ENCODE measurements around the gene STAT6. TPM values are rescaled to one million over a fixed set of nuclear protein-coding genes. Genes with fewer than 3 reads are reported as not detected.

Gene STAT6
- total and polyA plus RNA-seq, 7 donors, result 66.1 to 210 (median 115) TPM

- intact Hi-C loops (cut with DNase I), result no loop called here
- Histone ChIP-seq H3K27ac (peak overlapping the region; percentile 79 to 85 (median 84)), H3K4me3 (no peak overlapping the region), H3K36me3 (peaks cover 30 to 67% (median 48%) of the 10 kb centered on the region in 4 donors), H3K9me3 (no peaks in the 10 kb centered on the region), H3K4me1 (peaks cover 0 to 74% (median 57%) of the 10 kb centered on the region in 4 donors), H3K27me3 (no peaks in the 10 kb centered on the region)
- TF ChIP-seq CTCF (IDR thresholded peaks at IDR 0.05) (no peak), POLR2AphosphoS5 (IDR thresholded peaks at IDR 0.05) (no peak), POLR2A (IDR thresholded peaks at IDR 0.05) (no peak), EP300 (IDR thresholded peaks at IDR 0.05) (no peak)
- 55 to 77% methylated on average over 2 of the region's 2 CpGs for WGBS, 2 donors
- DNase-seq, result no peak
Observed at GRCh38 chr12:57146092-57146491, 34.9 kb upstream of the STAT6 start.

- Histone ChIP-seq H3K27ac (peak overlapping the region; percentile 79 to 85 (median 84)), H3K9me3 (no peaks in the 10 kb centered on the region), H3K4me3 (no peak overlapping the region), H3K4me1 (peaks cover 0 to 69% (median 52%) of the 10 kb centered on the region in 4 donors), H3K36me3 (peaks cover 30 to 72% (median 51%) of the 10 kb centered on the region in 4 donors), H3K27me3 (no peaks in the 10 kb centered on the region)
- TF ChIP-seq POLR2A (IDR thresholded peaks at IDR 0.05) (no peak), CTCF (IDR thresholded peaks at IDR 0.05) (no peak), EP300 (IDR thresholded peaks at IDR 0.05) (no peak), POLR2AphosphoS5 (IDR thresholded peaks at IDR 0.05) (no peak)
- DNase-seq, result no peak
- intact Hi-C loops (cut with DNase I), result no loop called here
- 74 to 77% methylated on average over 10 of the region's 10 CpGs for WGBS, 2 donors
Observed at GRCh38 chr12:57145460-57146059, 34.4 kb upstream of the STAT6 start.

- TF ChIP-seq CTCF (IDR thresholded peaks at IDR 0.05), result no peak
- TF ChIP-seq POLR2AphosphoS5 (IDR thresholded peaks at IDR 0.05), result no peak
- TF ChIP-seq POLR2A (IDR thresholded peaks at IDR 0.05), result no peak
- no peak for TF ChIP-seq EP300 (IDR thresholded peaks at IDR 0.05)
- H3K4me1 ChIP-seq, result peaks cover 0 to 65% (median 39%) of the 10 kb centered on the region in 4 donors
- H3K27me3 ChIP-seq, result no peaks in the 10 kb centered on the region
- 75 to 88% methylated on average over 4 of the region's 4 CpGs for WGBS, 2 donors
- H3K4me3 ChIP-seq, result no peak overlapping the region
- H3K36me3 ChIP-seq, result peaks cover 30 to 93% (median 64%) of the 10 kb centered on the region in 4 donors
- no peaks in the 10 kb centered on the region for H3K9me3 ChIP-seq
- H3K27ac ChIP-seq, result peak overlapping the region in 3 of 4 donors; percentile 47 to 62 (median 48)
- no peak for DNase-seq
- intact Hi-C loops (cut with DNase I), result no loop called here
Observed at GRCh38 chr12:57143454-57143853, 32.3 kb upstream of the STAT6 start.

- H3K4me3 ChIP-seq, result no peak overlapping the region
- no peak for DNase-seq
- intact Hi-C loops (cut with DNase I), result no loop called here
- peak overlapping the region; percentile 44 to 62 (median 48) for H3K27ac ChIP-seq
- WGBS, 2 donors, result 79 to 85% methylated on average over 7 of the region's 7 CpGs
- peaks cover 0 to 65% (median 38%) of the 10 kb centered on the region in 4 donors for H3K4me1 ChIP-seq
- no peaks in the 10 kb centered on the region for H3K9me3 ChIP-seq
- TF ChIP-seq CTCF (IDR thresholded peaks at IDR 0.05) (no peak), POLR2A (IDR thresholded peaks at IDR 0.05) (no peak), POLR2AphosphoS5 (IDR thresholded peaks at IDR 0.05) (no peak), EP300 (IDR thresholded peaks at IDR 0.05) (no peak)
- H3K27me3 ChIP-seq, result no peaks in the 10 kb centered on the region
- peaks cover 30 to 96% (median 64%) of the 10 kb centered on the region in 4 donors for H3K36me3 ChIP-seq
Observed at GRCh38 chr12:57142727-57143126, 31.6 kb upstream of the STAT6 start.
